Spleen (tissue), 11 donors: ENCODE data around the gene NFIX. TPM values are rescaled to one million over a fixed set of nuclear protein-coding genes. Genes with fewer than 3 reads are reported as not detected.

ENCODE experiments used
- DNase-seq: peaks from one replicate; pipeline ENCODE4 v3.0.0-alpha.2; 2020
- H3K27ac ChIP-seq, 8 donors: fragments of 200-600 bp; sonication (generic) in 7 of 8; 1 replicate in 4 of 8; 2 replicates in 4 of 8; pipeline versions ENCODE4 v1.5.0 to v1.8.0; 2016 to 2021; ENCODE audit warnings: inconsistent platforms in 4 of 8, mild to moderate bottlenecking in 4 of 8, moderate library complexity in 1 of 8
- H3K27me3 ChIP-seq, 7 donors: fragments of 200-600 bp; sonication (generic) in 6 of 7; replicated peaks in 1 of 7; 1 replicate in 4 of 7; 2 replicates in 3 of 7; pipeline versions ENCODE4 v1.5.0 to v1.8.0; 2016 to 2021; ENCODE audit warnings: inconsistent platforms in 3 of 7, mild to moderate bottlenecking in 1 of 7
- H3K36me3 ChIP-seq, 6 donors: fragments of 200-600 bp; sonication (generic) in 5 of 6; 1 replicate in 4 of 6; 2 replicates in 2 of 6; pipeline versions ENCODE4 v1.5.0 to v1.8.0; 2016 to 2021; ENCODE audit warnings: inconsistent platforms in 2 of 6
- H3K4me1 ChIP-seq, 6 donors: fragments of 200-600 bp; sonication (generic) in 5 of 6; 1 replicate in 3 of 6; 2 replicates in 3 of 6; pipeline versions ENCODE4 v1.5.0 to v1.8.0; 2016 to 2021; ENCODE audit warnings: inconsistent platforms in 3 of 6
- H3K4me3 ChIP-seq, 8 donors: fragments of 200-600 bp; sonication (generic) in 7 of 8; 1 replicate in 4 of 8; 2 replicates in 4 of 8; pipeline versions ENCODE4 v1.5.0 to v1.8.0; 2016 to 2021; ENCODE audit warnings: inconsistent platforms in 4 of 8, mild to moderate bottlenecking in 4 of 8, moderate library complexity in 2 of 8
- H3K9me3 ChIP-seq, 8 donors: fragments of 200-600 bp; sonication (generic) in 7 of 8; 1 replicate in 4 of 8; 2 replicates in 4 of 8; pipeline versions ENCODE4 v1.5.0 to v1.8.0; 2016 to 2021; ENCODE audit warnings: inconsistent platforms in 4 of 8
- CTCF ChIP-seq, 11 experiments: fragments of 200-600 bp in 7 of 11; fragments of 450-650 bp in 4 of 11; sonication (generic) in 4 of 11; IDR thresholded peaks in 8 of 11; conservative IDR thresholded peaks in 3 of 11; 1 replicate in 7 of 11; 2 replicates in 4 of 11; pipeline versions ENCODE4 v1.4.0 to v1.8.0; 2016 to 2021; ENCODE audit warnings: antibody characterized with exemption in 11 of 11, inconsistent platforms in 4 of 11, mild to moderate bottlenecking in 1 of 11
- POLR2A ChIP-seq, 3 donors: fragments of 450-650 bp; IDR thresholded peaks; one replicate each; pipeline ENCODE4 v1.5.1; 2017; ENCODE audit warnings: antibody characterized with exemption in 3 of 3, mild to moderate bottlenecking in 1 of 3
- POLR2AphosphoS5 ChIP-seq, 3 donors: sonication (generic); formaldehyde crosslinking; IDR thresholded peaks; one replicate each; pipeline ENCODE4 v1.5.1; 2017; ENCODE audit warnings: antibody characterized with exemption in 3 of 3
- WGBS, 5 donors: extraction: QIAGEN DNeasy Blood & Tissue Kit in 3 of 5; methylation state at CpG; one replicate each; pipeline versions ENCODE4 v1.1.5 to v1.1.7; 2013 to 2018; 5-methylcytosine and 5-hydroxymethylcytosine counted together
- intact Hi-C: fragments of 100-400 bp; cut with DNase I; formaldehyde crosslinking; loops from one replicate; pipeline ENCODE4 v1.15.0; 2023; ENCODE audit warnings: low total_unique reads
- polyA plus RNA-seq, 3 donors: library from polyadenylated mRNA; stranded (reverse); fragments of 200-250 nt; gene quantifications; one replicate each; pipeline ENCODE4 v1.2.1, GENCODE V29; 2013
- total RNA-seq, 7 donors: library from RNA; depleted of rRNA in 3 of 7; stranded (reverse); fragments of >200 nt in 3 of 7; fragmentation: NEBNext Ultra II Directional in 4 of 7; extraction: Animal tissue kit (Norgen Biotek cat#: 25700) in 4 of 7; gene quantifications; one replicate each; pipeline versions ENCODE4 v1.1.0 to v1.2.1, GENCODE V29; 2016 to 2021
- donor health status: healthy with polysubstance abuse.
- donor health status: DM: no; HTN: no; CAD: no; lungs with moderate emphysema.
- donor health status: DM: no; HTN: no; CAD: no.
- donor health status: Bipolar disorder and iron deficiency.
- donor health status: healthy.
- donor health status: DM: no; HTN: no; CAD: no.
- donor health status: DM: yes; HTN: yes; CAD: no.

The NFIX gene
- total and polyA plus RNA-seq, 10 donors: 1.1 to 41.4 (median 17.5) TPM

DNA sequence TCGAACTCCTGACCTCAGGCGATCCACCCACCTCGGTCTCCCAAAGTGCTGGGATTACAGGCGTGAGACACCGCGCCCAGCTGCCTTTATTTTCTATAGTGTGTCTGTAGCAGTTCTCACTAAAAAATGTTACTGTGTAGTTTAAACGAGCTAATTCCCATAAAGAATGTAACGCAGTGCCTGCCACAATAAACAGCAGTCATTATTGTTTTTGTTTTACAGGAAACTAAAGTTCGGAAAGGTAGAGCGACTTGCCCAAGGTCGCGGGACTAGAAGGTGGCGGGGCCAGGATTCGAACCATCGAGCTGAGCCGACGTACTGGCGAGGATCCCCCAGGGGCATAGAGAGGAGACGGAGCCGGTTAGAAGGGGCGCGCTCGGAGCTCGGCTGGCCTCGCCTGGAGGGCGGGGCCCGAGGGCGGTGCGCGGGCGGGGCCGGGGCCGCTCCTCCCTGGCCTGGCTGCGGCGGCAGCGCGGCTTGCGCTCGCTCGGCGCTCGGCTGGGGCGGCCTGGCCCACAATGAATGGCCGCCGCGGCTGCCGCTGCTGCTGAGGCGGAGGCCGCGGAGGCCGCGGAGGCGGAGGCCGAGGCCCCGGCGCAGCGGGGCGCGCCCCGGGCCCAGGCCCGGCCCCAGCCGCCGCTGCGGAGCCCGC is 122.6 kb downstream of the NFIX start, which contains the start of gene NACC1:
Gene NACC1, plus strand, starts transcription at position 493 of the 652 bp plus-strand sequence. CDS start 16,944 bp downstream, outside the sequence.
- DNase-seq: peak; percentile 98
- TF ChIP-seq POLR2AphosphoS5 (IDR thresholded peaks at IDR 0.05): peak; percentile 58 to 70 (median 59)
- TF ChIP-seq CTCF (IDR thresholded peaks at IDR 0.05 in 8 of 11, conservative IDR thresholded peaks at IDR 0.05 in 3 of 11): peak in 1 of 11 experiments; percentile 15
- TF ChIP-seq POLR2A (IDR thresholded peaks at IDR 0.05): no peak
- intact Hi-C loops: no loop called here
- H3K27me3 ChIP-seq: no peaks in the 10 kb centered on the region
- WGBS, 5 donors: 3 to 6% (median 3%) methylated on average over 26 to 65 of the region's 65 CpGs
- H3K36me3 ChIP-seq: peaks cover 0 to 41% (median 14%) of the 10 kb centered on the region in 6 donors
- peaks cover 22 to 82% (median 60%) of the 10 kb centered on the region in 6 donors for H3K4me1 ChIP-seq
- peak within 1 kb of the TSS; percentile 71 to 88 (median 82) for H3K27ac ChIP-seq
- H3K4me3 ChIP-seq: peak within 1 kb of the TSS; percentile 81 to 100 (median 98)
- no peaks in the 10 kb centered on the region for H3K9me3 ChIP-seq

DNA sequence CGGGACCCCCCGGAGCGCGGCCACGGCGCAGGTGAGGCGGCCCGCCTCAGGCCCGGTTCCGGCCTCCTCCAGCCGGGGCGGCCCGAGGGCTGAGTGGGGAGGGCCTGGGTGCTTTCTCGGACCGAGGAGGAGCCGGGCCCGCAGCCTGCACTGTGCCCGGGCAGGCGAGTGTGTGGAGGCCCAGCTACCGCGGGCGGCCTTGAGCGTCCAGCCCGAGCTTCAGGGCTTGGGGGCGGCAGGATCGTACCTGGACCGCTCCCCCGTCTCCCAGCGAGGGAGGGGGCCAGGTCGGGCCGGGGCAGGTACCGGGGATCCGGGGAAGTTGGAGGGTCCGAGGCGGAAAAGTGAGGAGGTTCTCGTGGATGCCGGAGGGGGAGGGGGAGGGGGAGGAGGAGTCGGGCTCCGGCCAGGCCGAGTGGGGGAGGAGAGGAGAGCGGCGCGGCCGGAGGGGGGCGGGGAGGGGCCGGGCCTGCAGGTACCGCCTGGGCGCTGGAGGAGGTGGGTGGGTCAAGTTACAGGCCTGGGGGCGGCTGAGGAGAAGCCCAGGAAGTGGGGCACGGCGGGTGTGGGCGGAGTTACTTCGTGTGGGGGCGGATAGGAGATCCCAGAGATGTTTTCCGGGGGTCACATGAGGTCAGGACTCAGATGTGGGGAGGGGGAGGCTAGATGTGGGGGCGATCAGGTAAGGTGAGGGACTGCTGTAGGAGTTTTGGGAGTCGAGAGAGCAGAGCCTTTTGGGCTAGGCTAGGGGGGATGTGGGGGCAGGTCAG is 123.3 kb downstream of the NFIX start:
- H3K27ac ChIP-seq: peak overlapping the region in 5 of 8 donors; percentile 62 to 88 (median 84)
- intact Hi-C loops: no loop called here
- 1 to 3% (median 1%) methylated on average over 30 to 57 of the region's 57 CpGs for WGBS, 5 donors
- H3K27me3 ChIP-seq: no peaks in the 10 kb centered on the region
- no peak for TF ChIP-seq CTCF (IDR thresholded peaks at IDR 0.05 in 8 of 11, conservative IDR thresholded peaks at IDR 0.05 in 3 of 11)
- no peak for TF ChIP-seq POLR2A (IDR thresholded peaks at IDR 0.05)
- TF ChIP-seq POLR2AphosphoS5 (IDR thresholded peaks at IDR 0.05): no peak
- peaks cover 0 to 33% (median 9%) of the 10 kb centered on the region in 6 donors for H3K36me3 ChIP-seq
- peaks cover 22 to 86% (median 60%) of the 10 kb centered on the region in 6 donors for H3K4me1 ChIP-seq
- H3K4me3 ChIP-seq: peak overlapping the region; percentile 81 to 100 (median 98)
- DNase-seq: peak; percentile 91
- H3K9me3 ChIP-seq: no peaks in the 10 kb centered on the region

DNA sequence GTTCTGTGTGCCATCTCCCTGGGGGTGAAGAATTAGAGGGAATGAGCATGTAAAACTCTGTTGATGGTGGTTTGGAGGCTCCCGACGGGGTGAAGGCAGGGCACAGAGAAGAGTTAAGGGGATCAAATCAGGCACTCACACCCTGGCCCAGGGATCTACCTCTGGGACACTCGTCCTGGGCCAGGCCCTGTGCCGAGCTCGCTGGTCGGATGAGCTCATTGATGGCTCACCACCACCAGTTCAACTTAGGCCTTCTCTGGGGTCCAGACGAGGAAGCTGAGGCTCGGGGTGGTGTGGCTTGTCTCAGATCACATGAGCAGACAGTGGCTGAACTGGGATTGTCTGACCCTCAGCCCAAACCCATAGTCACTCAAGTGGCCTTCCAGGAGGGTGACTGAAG is 124.4 kb downstream of the NFIX start:
- Histone ChIP-seq H3K27ac (peak overlapping the region in 2 of 8 donors; percentile 86 to 88), H3K4me1 (peaks cover 22 to 80% (median 60%) of the 10 kb centered on the region in 6 donors), H3K9me3 (no peaks in the 10 kb centered on the region), H3K27me3 (no peaks in the 10 kb centered on the region), H3K4me3 (peak overlapping the region in 4 of 8 donors; percentile 6 to 100 (median 90)), H3K36me3 (peaks cover 0 to 29% (median 2%) of the 10 kb centered on the region in 6 donors)
- intact Hi-C loops: no loop called here
- TF ChIP-seq POLR2A (IDR thresholded peaks at IDR 0.05) (no peak), POLR2AphosphoS5 (IDR thresholded peaks at IDR 0.05) (no peak), CTCF (IDR thresholded peaks at IDR 0.05 in 8 of 11, conservative IDR thresholded peaks at IDR 0.05 in 3 of 11) (no peak)
- 74 to 90% (median 79%) methylated on average over 7 to 8 of the region's 8 CpGs for WGBS, 5 donors
- DNase-seq: no peak
